ENCODE data around the gene PHLDA2.

PHLDA2 gene

DNA sequence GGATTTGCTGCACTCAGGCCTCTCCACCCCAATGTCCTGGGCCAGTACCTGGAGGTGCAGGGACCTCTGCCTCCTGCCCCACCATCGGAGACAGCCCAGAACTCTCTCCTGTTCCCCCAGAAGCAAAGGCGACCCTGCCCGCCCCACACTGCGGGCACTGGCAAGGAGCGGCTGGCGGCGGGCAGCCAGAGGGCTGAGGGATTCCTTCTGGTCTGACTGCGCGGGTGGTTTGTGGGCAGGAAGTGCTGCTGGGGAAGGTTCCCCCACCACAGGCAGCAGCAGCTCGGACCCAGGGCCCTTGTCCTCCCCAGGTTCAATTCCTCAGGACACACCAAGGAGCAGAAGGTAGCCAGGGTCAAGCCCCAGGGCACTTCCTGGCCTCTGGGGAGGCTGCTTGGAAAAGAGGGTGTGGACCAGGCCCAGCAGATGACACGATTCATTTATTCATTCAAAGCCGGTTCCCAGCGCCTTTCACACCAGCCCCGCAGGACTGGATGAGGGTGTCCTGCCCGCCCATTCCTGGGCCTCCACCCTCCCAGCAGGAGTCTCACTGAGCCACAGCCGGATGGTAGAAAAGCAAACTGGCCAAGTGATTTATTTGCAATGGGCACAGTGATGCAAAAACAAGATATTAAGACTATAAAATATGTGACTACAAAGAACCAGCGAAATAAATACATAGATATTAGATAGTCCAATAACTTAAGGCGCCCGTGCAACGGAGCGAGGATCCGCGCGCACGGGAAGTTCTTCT lies 1.2 kb downstream of the PHLDA2 start:
- CTCF ChIA-PET, result no interaction called here
- POLR2A ChIA-PET, result interaction anchor here (0.9 to 1.4 kb wide), 2 partner anchors 8 to 130 kb away, joined by 3 to 6 read pairs; no protein-coding TSS in a partner anchor

DNA sequence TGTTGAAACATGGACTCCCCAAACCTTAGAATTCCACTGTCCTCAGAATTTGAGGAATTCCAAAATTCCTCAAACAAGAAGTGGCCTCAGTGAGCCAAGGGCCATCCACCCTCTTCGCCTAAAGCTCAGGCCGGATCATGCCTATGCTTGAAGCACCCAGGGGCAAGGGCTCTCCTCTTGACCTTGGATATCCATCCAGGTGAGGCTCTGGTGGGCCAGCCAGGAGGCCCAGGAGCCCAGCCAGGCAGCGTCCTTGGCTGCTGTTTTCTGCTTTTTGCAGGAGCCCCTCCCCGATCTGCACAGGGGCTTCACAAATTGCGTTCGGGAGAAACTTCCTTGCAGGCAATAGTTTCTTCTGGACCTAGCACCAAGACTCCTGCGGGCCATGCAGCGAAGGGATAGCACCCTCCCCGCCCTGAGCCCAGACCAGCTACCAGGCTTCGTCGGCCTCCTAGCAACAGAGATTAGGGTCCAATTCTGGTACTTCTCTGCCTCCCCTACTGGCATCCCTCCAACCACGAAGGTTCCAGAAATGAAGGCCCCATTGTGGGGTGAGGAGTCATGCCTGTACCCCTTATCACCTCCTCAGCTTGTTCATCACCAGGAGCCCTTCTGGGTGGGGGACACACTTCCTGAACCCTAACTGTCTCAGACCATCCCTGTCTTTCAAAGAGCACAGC lies 2.0 kb downstream of the PHLDA2 start:
- TF ChIP-seq, protein P1, sequence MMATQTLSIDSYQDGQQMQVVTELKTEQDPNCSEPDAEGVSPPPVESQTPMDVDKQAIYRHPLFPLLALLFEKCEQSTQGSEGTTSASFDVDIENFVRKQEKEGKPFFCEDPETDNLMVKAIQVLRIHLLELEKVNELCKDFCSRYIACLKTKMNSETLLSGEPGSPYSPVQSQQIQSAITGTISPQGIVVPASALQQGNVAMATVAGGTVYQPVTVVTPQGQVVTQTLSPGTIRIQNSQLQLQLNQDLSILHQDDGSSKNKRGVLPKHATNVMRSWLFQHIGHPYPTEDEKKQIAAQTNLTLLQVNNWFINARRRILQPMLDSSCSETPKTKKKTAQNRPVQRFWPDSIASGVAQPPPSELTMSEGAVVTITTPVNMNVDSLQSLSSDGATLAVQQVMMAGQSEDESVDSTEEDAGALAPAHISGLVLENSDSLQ (IDR thresholded peaks at IDR 0.05), result no peak
- TF ChIP-seq CTBP1 (IDR thresholded peaks at IDR 0.05; ENCODE audit: borderline replicate concordance), result no peak
- TF ChIP-seq TARDBP (IDR thresholded peaks at IDR 0.05), result no peak
- TF ChIP-seq LEF1 (IDR thresholded peaks at IDR 0.05; ENCODE audit: borderline replicate concordance), result no peak
- no peak for TF ChIP-seq SUZ12 (IDR thresholded peaks at IDR 0.05)
- ChIA-PET POLR2A (interaction anchor here (1.3 kb wide), 1 partner anchor 65 kb away, joined by 3 read pairs; the partner anchor contains the start of gene NAP1L4), CTCF (interaction anchor here (0.6 kb wide), 1 partner anchor 359 kb away, joined by 3 read pairs; no protein-coding TSS in a partner anchor)
- no peak for DNase-seq (ENCODE audit: extremely low spot score)

More for the DNA sequence above, 1.2 kb downstream of the PHLDA2 start:
- no peak for DNase-seq (ENCODE audit: extremely low spot score)
- TF ChIP-seq HDGF (IDR thresholded peaks at IDR 0.05; ENCODE audit: borderline replicate concordance) (no peak), FOXK2 (IDR thresholded peaks at IDR 0.05) (no peak), ARNT (IDR thresholded peaks at IDR 0.05) (no peak), SP1 (IDR thresholded peaks at IDR 0.05) (no peak), SUZ12 (IDR thresholded peaks at IDR 0.05) (no peak), NFRKB (IDR thresholded peaks at IDR 0.05) (no peak), TARDBP (IDR thresholded peaks at IDR 0.05) (no peak), L3MBTL2 (conservative IDR thresholded peaks at IDR 0.05) (no peak), BHLHE40 (IDR thresholded peaks at IDR 0.05; ENCODE audit: borderline replicate concordance) (no peak), ZNF384 (IDR thresholded peaks at IDR 0.05) (no peak), FOXM1 (IDR thresholded peaks at IDR 0.05; ENCODE audit: borderline replicate concordance) (no peak), LEF1 (IDR thresholded peaks at IDR 0.05; ENCODE audit: borderline replicate concordance) (no peak), ELF4 (IDR thresholded peaks at IDR 0.05) (no peak), FOXA1 (IDR thresholded peaks at IDR 0.05) (no peak), CTBP1 (IDR thresholded peaks at IDR 0.05; ENCODE audit: borderline replicate concordance) (no peak)
- TF ChIP-seq, protein P1 (IDR thresholded peaks at IDR 0.05), result no peak

DNA sequence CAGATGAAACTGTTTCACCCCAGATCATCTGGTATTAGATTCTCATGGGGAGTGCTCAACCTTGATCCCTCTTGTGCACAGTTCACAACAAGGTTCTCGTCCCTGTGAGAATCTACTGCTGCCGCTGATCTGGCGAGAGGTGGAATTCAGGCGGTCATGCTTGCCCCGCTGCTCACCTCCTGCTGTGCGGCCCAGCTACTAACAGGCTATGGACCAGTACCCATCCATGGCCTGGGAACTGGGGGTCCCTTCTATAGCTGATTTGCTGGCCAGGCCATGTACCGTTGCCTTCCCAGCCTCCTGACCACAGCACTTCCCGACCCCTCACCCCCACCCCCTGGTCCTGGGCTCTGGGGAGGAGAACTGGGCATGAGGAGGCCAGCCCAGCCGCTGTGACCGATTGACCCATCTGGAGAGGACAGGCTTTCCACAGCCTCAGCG lies 2.6 kb downstream of the PHLDA2 start:
- no peak for DNase-seq (ENCODE audit: extremely low spot score)
- POLR2A ChIA-PET, result interaction anchor here (1.3 kb wide), 1 partner anchor 66 kb away, joined by 3 read pairs; the partner anchor contains the start of gene NAP1L4
- TF ChIP-seq ARNT (IDR thresholded peaks at IDR 0.05) (no peak), NFRKB (IDR thresholded peaks at IDR 0.05) (no peak), FOXM1 (IDR thresholded peaks at IDR 0.05; ENCODE audit: borderline replicate concordance) (no peak), BHLHE40 (IDR thresholded peaks at IDR 0.05; ENCODE audit: borderline replicate concordance) (no peak), CTBP1 (IDR thresholded peaks at IDR 0.05; ENCODE audit: borderline replicate concordance) (no peak), TARDBP (IDR thresholded peaks at IDR 0.05) (no peak), FOXK2 (IDR thresholded peaks at IDR 0.05) (no peak), SP1 (IDR thresholded peaks at IDR 0.05) (no peak), FOXA1 (IDR thresholded peaks at IDR 0.05) (no peak), LEF1 (IDR thresholded peaks at IDR 0.05; ENCODE audit: borderline replicate concordance) (no peak), ELF4 (IDR thresholded peaks at IDR 0.05) (no peak), L3MBTL2 (conservative IDR thresholded peaks at IDR 0.05) (no peak), SUZ12 (IDR thresholded peaks at IDR 0.05) (no peak), ZNF384 (IDR thresholded peaks at IDR 0.05) (no peak), HDGF (IDR thresholded peaks at IDR 0.05; ENCODE audit: borderline replicate concordance) (no peak)
- TF ChIP-seq, protein P1 (IDR thresholded peaks at IDR 0.05), result no peak
- CTCF ChIA-PET, result interaction anchor here (0.5 kb wide), 1 partner anchor 28 kb away, joined by 3 read pairs; no protein-coding TSS in a partner anchor

DNA sequence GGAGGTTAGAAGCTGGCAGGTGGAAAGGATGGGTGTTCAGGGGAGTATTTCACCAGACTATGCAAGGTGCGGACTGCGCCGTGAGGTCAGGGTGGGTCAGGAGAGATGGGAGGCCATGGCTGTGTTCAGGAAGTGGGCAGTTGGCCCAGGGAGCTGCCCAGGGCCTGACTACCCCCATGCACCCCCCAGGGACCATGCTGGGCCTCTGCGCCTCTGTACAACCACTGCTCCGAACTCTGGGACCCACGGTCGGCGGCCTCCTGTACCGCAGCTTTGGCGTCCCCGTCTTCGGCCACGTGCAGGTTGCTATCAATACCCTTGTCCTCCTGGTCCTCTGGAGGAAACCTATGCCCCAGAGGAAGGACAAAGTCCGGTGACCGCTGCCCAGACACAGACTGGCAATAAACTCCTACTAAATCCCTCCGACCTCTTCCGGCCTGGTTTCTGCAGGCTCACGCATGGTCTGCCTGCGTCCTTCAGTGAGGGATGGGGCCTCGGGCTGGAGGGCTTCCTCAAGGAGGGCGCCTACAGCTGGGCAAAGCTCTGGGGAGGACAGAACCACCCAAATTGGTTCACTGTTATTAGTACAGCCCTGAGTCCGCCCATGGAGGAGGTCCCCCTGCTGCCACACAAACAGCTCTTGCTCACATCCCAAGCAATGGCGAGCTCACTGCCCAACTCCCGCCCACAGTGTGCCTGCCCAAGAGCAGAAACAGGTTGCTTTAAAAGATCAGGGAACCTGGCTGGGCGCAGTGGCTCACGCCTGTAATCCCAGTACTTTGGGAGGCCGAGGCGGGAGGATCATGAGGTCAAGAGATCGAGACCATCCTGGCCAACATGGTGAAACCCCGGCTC lies 4.2 kb downstream of the PHLDA2 start:
- TF ChIP-seq NFRKB (IDR thresholded peaks at IDR 0.05), result no peak
- no peak for TF ChIP-seq FOXK2 (IDR thresholded peaks at IDR 0.05)
- no peak for TF ChIP-seq HDGF (IDR thresholded peaks at IDR 0.05; ENCODE audit: borderline replicate concordance)
- no peak for TF ChIP-seq L3MBTL2 (conservative IDR thresholded peaks at IDR 0.05)
- TF ChIP-seq SUZ12 (IDR thresholded peaks at IDR 0.05), result no peak
- ChIA-PET CTCF (interaction anchor here (0.7 kb wide), 1 partner anchor 72 kb away, joined by 4 read pairs; no protein-coding TSS in a partner anchor), POLR2A (interaction anchor here (0.8 kb wide), 1 partner anchor 32 kb away, joined by 3 read pairs; no protein-coding TSS in a partner anchor)
- no peak for DNase-seq (ENCODE audit: extremely low spot score)

DNA sequence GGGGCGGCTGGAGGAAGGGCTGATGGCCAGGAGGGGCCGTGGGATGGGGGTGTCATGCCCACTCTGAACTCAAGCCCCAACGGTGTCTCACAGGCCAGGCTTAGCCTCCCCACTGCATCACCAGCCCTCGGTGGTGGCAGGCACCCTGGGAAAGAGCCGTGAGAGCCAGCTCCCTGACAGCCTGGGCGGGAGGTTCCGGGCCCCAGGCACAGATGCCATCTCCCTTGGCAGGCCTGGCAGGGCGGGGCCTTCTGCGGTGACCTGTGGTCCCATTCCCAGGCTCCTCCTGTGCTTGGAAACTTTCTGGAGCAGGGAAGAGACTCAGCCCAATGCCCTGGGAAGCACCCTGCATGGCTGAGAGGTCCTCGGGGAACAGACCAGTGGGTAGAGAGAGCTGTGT lies 4.8 kb downstream of the PHLDA2 start:
- TF ChIP-seq FOXK2 (IDR thresholded peaks at IDR 0.05) (no peak), ARNT (IDR thresholded peaks at IDR 0.05) (no peak), L3MBTL2 (conservative IDR thresholded peaks at IDR 0.05) (no peak), BHLHE40 (IDR thresholded peaks at IDR 0.05; ENCODE audit: borderline replicate concordance) (no peak), CTBP1 (IDR thresholded peaks at IDR 0.05; ENCODE audit: borderline replicate concordance) (no peak), FOXA1 (IDR thresholded peaks at IDR 0.05) (no peak), SP1 (IDR thresholded peaks at IDR 0.05) (no peak), ZNF384 (IDR thresholded peaks at IDR 0.05) (no peak), SUZ12 (IDR thresholded peaks at IDR 0.05) (no peak), NFRKB (IDR thresholded peaks at IDR 0.05) (no peak), LEF1 (IDR thresholded peaks at IDR 0.05; ENCODE audit: borderline replicate concordance) (no peak), TARDBP (IDR thresholded peaks at IDR 0.05) (no peak), FOXM1 (IDR thresholded peaks at IDR 0.05; ENCODE audit: borderline replicate concordance) (no peak), ELF4 (IDR thresholded peaks at IDR 0.05) (no peak), HDGF (IDR thresholded peaks at IDR 0.05; ENCODE audit: borderline replicate concordance) (no peak)
- TF ChIP-seq, protein P1 (IDR thresholded peaks at IDR 0.05), result no peak
- CTCF ChIA-PET, result no interaction called here
- POLR2A ChIA-PET, result interaction anchor here (0.8 kb wide), 1 partner anchor 31 kb away, joined by 3 read pairs; no protein-coding TSS in a partner anchor
- DNase-seq (ENCODE audit: extremely low spot score), result no peak

Measured in HEK293T (cell line).